ENCODE measurements around the gene CELA3A. TPM values are rescaled to one million over a fixed set of nuclear protein-coding genes. Genes with fewer than 3 reads are reported as not detected.
"Not testable (repeated sequence)": the region's sequence is repeated elsewhere in the genome, so short reads cannot be mapped to it uniquely, and the experiment has no call there.

Gene CELA3A
- total RNA-seq, 2 experiments from 2014 or later, result not detected

DNA sequence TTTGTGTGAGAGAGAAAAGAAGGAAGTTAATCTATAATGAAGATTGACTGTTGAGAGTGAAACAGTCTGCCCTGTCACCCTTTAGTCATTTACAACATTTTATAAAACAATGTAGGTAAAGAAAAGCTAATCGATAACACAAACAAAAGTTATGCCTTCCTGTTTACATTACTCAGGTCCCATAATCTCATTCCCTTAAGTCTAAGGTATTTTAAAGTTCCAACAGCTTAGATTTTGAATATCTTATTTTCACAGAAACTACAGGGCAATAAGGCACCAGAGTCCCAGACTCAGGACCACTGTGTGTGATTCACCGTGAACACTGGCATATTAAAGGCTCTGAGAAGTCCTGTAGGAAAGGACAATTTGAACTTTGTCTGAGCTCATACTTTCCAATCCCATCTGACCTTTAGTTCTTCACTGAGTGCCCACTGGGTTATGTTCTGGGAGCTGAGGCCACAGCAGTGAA is 28.4 kb upstream of the CELA3A start:
- DNase-seq, POLR2A ChIA-PET: not testable (repeated sequence)

DNA sequence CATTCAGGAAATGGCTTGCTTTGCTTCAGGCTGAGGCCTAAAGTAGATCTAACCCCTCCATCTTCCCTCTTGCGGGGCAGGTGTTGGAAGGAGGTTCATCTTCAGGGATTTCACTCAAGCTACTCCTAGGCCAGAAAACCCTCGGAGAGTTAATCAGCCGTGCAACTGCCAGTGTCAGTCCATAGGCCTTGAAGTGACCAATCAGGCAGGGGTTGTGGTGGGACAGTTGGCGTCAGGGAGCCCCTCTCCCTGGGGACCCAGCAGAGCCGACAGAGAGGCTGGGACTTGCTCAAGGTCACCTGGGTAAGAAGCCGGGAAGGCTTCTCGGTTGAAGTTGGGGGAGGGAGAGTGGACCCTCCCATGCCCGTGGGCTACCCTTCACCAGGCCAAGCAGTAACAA is 27.5 kb upstream of the CELA3A start:
- H3K27me3 Mint-ChIP-seq; H3K9me3 Mint-ChIP-seq; ATAC-seq (ENCODE audit: low read depth); H3K36me3 Mint-ChIP-seq; POLR2A ChIA-PET; DNase-seq; H3K27ac Mint-ChIP-seq; H3K4me1 Mint-ChIP-seq; H3K4me3 Mint-ChIP-seq: not testable (repeated sequence)

More for the DNA sequence above, 28.4 kb upstream of the CELA3A start:
- not testable (repeated sequence) for H3K36me3 Mint-ChIP-seq; H3K4me3 Mint-ChIP-seq; ATAC-seq (ENCODE audit: low read depth); H3K27ac Mint-ChIP-seq; H3K9me3 Mint-ChIP-seq; H3K27me3 Mint-ChIP-seq; H3K4me1 Mint-ChIP-seq

DNA sequence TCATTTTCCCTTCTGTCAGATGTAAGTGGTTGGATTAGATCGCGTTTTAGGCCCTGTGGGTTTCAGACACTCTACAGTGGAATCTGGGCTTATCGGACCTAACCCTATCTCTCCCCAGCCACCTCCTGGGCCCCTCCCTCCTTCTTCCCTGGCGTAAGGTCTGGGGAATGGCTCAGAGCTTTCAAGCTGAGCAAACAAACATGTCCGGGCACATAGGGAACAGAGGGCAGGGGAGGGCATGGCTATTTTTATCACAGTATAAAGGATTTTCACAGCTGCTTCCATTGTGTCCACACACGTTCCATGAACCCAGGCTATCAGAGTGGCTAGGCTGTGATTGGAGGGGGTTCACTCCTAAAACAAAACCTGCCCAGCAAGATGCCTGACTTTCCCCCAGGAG is 26.8 kb upstream of the CELA3A start:
- H3K4me3 Mint-ChIP-seq; POLR2A ChIA-PET; H3K9me3 Mint-ChIP-seq; H3K27ac Mint-ChIP-seq; DNase-seq; ATAC-seq (ENCODE audit: low read depth); H3K36me3 Mint-ChIP-seq; H3K27me3 Mint-ChIP-seq; H3K4me1 Mint-ChIP-seq: not testable (repeated sequence)

DNA sequence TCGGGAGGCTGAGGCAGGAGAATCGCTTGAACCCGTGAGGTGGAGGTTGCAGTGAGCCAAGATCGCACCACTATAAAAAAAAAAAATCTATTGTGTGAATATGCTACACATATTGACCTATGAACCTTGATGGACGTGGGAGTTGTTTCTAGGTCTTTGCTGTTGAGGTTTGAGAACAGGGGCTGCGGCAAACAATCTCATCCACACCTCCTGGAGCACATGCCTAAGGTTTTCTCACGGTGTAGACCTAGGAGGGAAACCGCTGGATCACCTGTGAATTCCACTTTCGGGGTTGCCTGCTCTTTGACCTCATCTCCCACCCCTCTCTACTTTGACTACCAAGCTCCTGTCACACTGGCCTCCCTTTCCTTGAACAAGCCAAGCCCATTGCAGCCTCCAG is 26.2 kb upstream of the CELA3A start:
- DNase-seq, result not testable (repeated sequence)

DNA sequence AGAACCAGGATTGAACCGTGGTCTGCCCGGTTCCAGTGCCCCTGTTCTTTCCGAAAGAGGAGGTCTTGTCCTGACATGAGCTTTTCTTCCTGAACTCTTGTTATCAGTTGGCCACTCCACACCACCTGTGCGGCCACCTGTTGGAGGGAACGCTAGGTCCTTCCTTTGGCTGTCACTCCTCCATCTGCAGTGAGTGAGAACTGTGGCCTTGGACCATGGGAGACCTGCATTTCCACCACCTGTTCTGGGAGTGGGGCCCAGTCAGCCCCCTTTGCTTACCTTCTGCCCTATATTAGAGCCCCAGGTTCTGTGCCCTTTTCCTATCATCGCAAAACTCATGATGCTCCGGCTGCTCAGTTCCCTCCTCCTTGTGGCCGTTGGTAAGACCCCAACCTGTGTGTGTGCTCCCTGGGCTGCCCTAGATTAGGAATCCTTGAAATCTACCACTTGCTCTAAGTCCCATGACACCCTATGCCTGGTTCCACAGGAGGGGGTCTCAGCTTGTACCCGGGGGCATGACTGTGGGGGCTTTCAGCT is 24.7 kb upstream of the CELA3A start, which contains the start of gene CELA3B:
Gene CELA3B (plus strand): TSS at position 320 of the 537 bp plus-strand sequence. CDS start 18 bp downstream, at position 338.
- H3K4me3 Mint-ChIP-seq; H3K27me3 Mint-ChIP-seq; ATAC-seq (ENCODE audit: low read depth); DNase-seq; POLR2A ChIA-PET; H3K9me3 Mint-ChIP-seq; H3K4me1 Mint-ChIP-seq; H3K36me3 Mint-ChIP-seq: not testable (repeated sequence)
- H3K27ac Mint-ChIP-seq, result peak within 1 kb of the TSS; percentile 21

More for the DNA sequence above, 26.2 kb upstream of the CELA3A start:
- H3K4me1 Mint-ChIP-seq; H3K36me3 Mint-ChIP-seq; POLR2A ChIA-PET; ATAC-seq (ENCODE audit: low read depth); H3K4me3 Mint-ChIP-seq; H3K27ac Mint-ChIP-seq; H3K27me3 Mint-ChIP-seq; H3K9me3 Mint-ChIP-seq: not testable (repeated sequence)

DNA sequence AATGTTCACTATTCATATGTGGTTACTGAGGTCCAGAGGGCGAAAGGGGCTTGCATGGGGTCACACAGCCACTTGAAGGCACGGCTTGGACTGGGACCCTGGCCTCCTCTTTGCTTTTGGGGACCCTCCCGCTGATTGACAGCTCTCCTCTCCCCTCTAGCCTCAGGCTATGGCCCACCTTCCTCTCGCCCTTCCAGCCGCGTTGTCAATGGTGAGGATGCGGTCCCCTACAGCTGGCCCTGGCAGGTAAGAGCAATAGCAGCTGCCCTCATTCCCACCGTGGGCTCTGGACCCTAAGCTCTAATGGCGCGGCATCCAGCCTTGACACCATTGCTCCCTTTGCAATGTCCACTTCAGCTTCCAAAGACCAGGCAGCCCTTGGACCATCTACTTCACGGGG is 23.2 kb upstream of the CELA3A start:
- H3K4me3 Mint-ChIP-seq; H3K27me3 Mint-ChIP-seq; ATAC-seq (ENCODE audit: low read depth); POLR2A ChIA-PET; H3K27ac Mint-ChIP-seq; H3K4me1 Mint-ChIP-seq; H3K36me3 Mint-ChIP-seq; DNase-seq; H3K9me3 Mint-ChIP-seq: not testable (repeated sequence)

DNA sequence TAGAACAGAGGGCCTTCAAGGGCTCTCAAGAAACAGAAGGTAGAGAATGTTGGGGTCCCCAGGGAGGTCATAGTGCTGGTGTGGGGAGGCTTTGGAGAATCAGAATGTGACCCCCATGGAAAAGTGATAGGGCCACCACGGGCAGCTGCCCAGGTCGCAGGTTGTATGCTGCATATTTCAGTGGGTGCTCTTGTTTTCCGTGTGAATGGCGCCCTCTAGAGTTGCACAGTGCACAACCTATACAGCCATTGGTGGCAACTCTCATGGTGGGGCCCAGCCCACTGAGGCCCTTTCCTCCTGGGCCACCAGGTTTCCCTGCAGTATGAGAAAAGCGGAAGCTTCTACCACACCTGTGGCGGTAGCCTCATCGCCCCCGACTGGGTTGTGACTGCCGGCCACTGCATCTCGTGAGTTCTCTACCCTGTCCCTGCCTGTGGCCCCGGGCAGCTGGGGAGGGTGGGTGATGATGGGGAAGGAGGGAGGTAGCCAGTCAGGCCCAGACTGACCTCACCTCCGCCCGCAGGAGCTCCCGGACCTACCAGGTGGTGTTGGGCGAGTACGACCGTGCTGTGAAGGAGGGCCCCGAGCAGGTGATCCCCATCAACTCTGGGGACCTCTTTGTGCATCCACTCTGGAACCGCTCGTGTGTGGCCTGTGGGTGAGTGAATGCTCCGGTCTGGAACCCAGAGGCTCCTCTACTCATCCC is 20.8 kb upstream of the CELA3A start:
- H3K27me3 Mint-ChIP-seq, H3K27ac Mint-ChIP-seq, H3K36me3 Mint-ChIP-seq, DNase-seq, H3K4me3 Mint-ChIP-seq, POLR2A ChIA-PET, H3K9me3 Mint-ChIP-seq, H3K4me1 Mint-ChIP-seq: not testable (repeated sequence)
- peak; percentile 63 for ATAC-seq (ENCODE audit: low read depth)

DNA sequence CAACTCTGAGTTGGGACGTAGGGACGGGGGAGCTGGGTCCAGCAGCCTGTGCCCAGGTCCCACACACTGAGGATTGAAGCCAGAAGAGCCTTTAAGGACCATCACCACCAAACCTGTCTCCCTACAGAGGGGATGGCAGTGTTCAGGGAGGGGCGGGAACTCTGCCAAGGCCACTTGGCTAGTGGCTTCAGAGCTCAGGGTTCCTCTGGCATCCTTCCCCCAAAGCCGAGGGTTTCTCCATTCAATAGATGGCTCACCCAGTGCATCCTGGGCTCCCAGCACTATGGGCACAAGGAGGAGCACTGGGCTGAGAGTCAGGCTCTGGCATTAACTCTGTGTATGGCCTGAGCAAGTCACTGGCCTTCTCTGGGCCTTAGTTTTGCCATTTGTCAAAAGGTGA is 20.2 kb upstream of the CELA3A start:
- DNase-seq; ATAC-seq (ENCODE audit: low read depth); POLR2A ChIA-PET; H3K9me3 Mint-ChIP-seq; H3K27ac Mint-ChIP-seq; H3K36me3 Mint-ChIP-seq; H3K27me3 Mint-ChIP-seq; H3K4me1 Mint-ChIP-seq; H3K4me3 Mint-ChIP-seq: not testable (repeated sequence)

DNA sequence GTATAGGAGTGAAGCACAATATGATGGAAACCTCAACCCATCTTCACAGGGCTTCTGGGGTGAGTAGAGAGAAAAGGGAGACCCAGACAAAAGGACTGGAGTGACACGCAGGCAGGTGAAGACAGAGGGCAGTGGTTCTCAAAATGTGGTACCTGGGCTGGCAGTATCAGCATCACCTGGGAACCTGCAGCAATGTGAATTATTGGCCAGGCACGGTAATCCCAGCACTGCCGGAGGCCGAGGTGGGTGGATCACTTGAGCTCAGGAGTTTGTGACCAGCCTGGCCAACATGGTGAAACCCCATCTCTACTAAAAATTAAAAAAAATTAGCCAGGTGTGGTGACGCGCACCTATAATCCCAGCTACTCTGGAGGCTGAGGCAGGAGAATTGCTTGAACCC is 19.3 kb upstream of the CELA3A start:
- H3K4me3 Mint-ChIP-seq; H3K27me3 Mint-ChIP-seq; POLR2A ChIA-PET; ATAC-seq (ENCODE audit: low read depth); DNase-seq; H3K36me3 Mint-ChIP-seq; H3K27ac Mint-ChIP-seq; H3K4me1 Mint-ChIP-seq; H3K9me3 Mint-ChIP-seq: not testable (repeated sequence)

DNA sequence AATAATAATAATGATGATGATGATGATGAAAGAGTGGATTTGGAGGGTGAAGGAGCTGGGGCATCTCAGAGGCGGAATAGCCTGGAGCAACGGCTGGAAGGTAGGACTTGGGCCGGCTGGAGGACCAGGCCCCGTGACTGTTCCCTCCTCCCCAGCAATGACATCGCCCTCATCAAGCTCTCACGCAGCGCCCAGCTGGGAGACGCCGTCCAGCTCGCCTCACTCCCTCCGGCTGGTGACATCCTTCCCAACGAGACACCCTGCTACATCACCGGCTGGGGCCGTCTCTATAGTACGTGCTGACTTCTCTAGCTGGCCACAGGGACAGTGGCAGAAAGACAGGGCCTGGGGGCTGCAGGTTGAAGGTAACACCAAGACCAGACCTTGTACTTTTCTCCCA is 17.9 kb upstream of the CELA3A start:
- POLR2A ChIA-PET; DNase-seq; H3K4me1 Mint-ChIP-seq; ATAC-seq (ENCODE audit: low read depth); H3K4me3 Mint-ChIP-seq; H3K27ac Mint-ChIP-seq; H3K27me3 Mint-ChIP-seq; H3K9me3 Mint-ChIP-seq; H3K36me3 Mint-ChIP-seq: not testable (repeated sequence)

DNA sequence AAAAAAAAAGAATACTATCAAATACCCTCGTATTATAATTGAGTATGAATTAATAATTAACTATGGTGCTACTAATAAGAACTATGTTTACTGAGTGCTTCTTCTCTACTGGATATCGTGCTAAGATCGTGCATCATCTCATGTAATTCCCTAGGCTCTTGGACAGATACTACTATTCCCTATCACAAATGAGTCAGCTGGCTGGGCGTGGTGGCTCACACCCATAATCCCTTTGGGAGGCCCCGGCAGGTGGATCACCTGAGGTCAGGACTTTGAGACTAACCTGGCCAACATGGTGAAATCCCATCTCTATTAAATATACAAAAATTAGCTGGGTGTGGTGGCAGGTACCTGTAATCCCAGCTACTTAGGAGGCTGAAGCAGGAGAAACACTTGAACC is 15.6 kb upstream of the CELA3A start:
- ATAC-seq (ENCODE audit: low read depth); H3K27me3 Mint-ChIP-seq; POLR2A ChIA-PET: not testable (repeated sequence)

DNA sequence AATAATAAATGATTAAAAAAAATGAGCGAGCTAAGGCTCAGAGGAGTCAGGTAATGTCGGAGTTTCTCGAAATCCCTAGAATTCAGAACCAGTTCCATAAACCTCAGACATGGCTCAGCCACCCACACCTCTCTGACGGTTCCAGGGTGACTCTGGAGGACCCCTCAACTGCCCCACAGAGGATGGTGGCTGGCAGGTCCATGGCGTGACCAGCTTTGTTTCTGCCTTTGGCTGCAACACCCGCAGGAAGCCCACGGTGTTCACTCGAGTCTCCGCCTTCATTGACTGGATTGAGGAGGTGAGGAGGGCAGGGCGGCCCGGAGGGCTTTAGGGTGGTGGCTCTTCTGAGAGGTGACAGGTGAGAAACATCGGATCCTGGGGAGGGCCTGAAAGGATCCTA is 15.1 kb upstream of the CELA3A start:
- ATAC-seq (ENCODE audit: low read depth); H3K9me3 Mint-ChIP-seq; DNase-seq; H3K4me3 Mint-ChIP-seq; H3K36me3 Mint-ChIP-seq; H3K27ac Mint-ChIP-seq; H3K27me3 Mint-ChIP-seq; POLR2A ChIA-PET; H3K4me1 Mint-ChIP-seq: not testable (repeated sequence)

More for the DNA sequence above, 15.6 kb upstream of the CELA3A start:
- H3K36me3 Mint-ChIP-seq, DNase-seq, H3K4me1 Mint-ChIP-seq, H3K27ac Mint-ChIP-seq, H3K4me3 Mint-ChIP-seq, H3K9me3 Mint-ChIP-seq: not testable (repeated sequence)

DNA sequence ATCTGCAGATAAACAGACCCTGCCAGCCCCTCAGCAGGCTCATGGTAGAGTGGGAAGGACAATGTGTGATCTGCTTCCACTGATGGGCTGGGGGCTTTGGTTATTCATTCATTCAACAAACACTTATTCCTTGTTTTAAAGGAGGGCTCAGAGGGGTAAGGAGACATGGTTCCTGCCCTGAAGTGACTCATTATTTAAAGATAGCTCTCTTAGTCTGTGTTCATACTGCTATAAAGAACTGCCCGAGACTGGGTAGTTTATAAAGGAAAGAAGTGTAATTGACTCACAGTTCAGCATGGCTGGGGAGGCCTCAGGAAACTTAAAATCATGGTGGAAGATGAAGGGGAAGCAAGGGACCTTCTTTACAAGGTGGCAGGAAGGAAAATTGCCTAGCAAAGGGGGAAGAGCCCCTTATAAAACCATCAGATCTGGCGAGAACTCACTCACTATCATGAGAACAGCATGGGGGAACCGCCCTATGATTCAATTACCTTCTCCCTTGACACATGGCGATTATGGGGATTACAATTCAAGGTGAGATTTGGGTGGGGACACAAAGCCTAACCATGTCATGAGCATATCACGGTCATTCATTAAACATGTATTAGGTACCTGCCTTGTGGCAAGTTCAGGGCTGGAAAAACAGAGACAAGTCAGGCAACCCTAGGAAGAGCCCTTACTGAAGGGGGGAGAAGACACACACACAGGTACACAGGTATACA is 11.6 kb upstream of the CELA3A start:
- POLR2A ChIA-PET; H3K27me3 Mint-ChIP-seq; DNase-seq; H3K27ac Mint-ChIP-seq; H3K4me3 Mint-ChIP-seq; ATAC-seq (ENCODE audit: low read depth); H3K36me3 Mint-ChIP-seq; H3K9me3 Mint-ChIP-seq; H3K4me1 Mint-ChIP-seq: not testable (repeated sequence)

DNA sequence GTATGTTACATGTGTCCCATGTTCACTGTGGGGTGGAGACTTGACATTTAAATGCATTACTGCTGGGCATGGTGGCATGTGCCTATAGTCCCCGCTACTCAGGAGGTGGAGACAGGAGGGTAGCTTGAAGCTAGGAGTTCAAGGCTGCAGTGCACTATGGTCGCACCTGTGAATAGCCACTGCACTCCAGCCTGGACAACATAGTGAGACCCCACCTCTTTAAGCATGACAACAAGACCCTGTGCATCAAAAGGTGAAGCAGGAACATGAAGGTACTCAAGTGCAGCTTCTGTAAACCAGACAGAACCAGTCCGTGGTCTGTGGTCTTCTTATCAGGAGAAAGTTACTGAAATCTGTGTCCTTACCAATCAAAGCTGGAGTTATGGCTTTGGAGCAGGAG is 9.3 kb upstream of the CELA3A start:
- H3K27me3 Mint-ChIP-seq; H3K36me3 Mint-ChIP-seq; DNase-seq; H3K4me3 Mint-ChIP-seq; POLR2A ChIA-PET; H3K9me3 Mint-ChIP-seq; ATAC-seq (ENCODE audit: low read depth); H3K4me1 Mint-ChIP-seq; H3K27ac Mint-ChIP-seq: not testable (repeated sequence)

All from activated naive CD8-positive, alpha-beta T cell treated with anti-CD3 and anti-CD28 coated beads, Interleukin-2, amount 10 ng/mL, durations not matched to agents 7 days and 5 days (primary cell).